ENCODE measurements around the gene FAM168A. TPM values are rescaled to one million over a fixed set of nuclear protein-coding genes. Genes with fewer than 3 reads are reported as not detected.
A peak's percentile ranks its signal among the peaks of the same experiment; 100 is the strongest.

FAM168A gene
- total and polyA plus RNA-seq, 9 of the 15 experiments (the other 6 are each of a cell fraction or from before 2014, with no cell fraction given): 0.44 to 7.2 (median 2.9) TPM

- POLR2A ChIA-PET: interaction anchor here (0.9 kb wide), 1 partner anchor 13 kb away, joined by 3 read pairs; no protein-coding TSS in a partner anchor
- in situ Hi-C loops (cut with MboI) (loop anchor here (10.0 kb wide), 1 partner anchor 580 kb away; no protein-coding TSS in a partner anchor), intact Hi-C loops (cut with micrococcal nuclease) (loop anchor here (5.0 kb wide), 1 partner anchor 138 kb away; no protein-coding TSS in a partner anchor)
- Histone ChIP-seq H3K9me1 (ENCODE audit: control insufficient read depth, insufficient read depth, low read length) (no peaks in the 10 kb centered on the region), H3K79me2 (ENCODE audit: control insufficient read depth, insufficient read depth, low read length) (no peaks in the 10 kb centered on the region), H3K9me3 (replicated peaks; ENCODE audit: control insufficient read depth, insufficient read depth, low read depth, low read length) (no peaks in the 10 kb centered on the region), H4K20me1 (replicated peaks; ENCODE audit: control insufficient read depth, insufficient read depth, low read length) (no peaks in the 10 kb centered on the region), H3K9ac (ENCODE audit: insufficient read depth in 1 of 2, low read depth in 2 of 2, low read length in 2 of 2) (no peak overlapping the region), H3K27me3 (ENCODE audit: control insufficient read depth in 2 of 2, insufficient read depth in 2 of 2, low read length in 2 of 2) (no peaks in the 10 kb centered on the region; a peak in 2 of 5 replicates), H2AFZ (ENCODE audit: low read depth, low read length) (no peak overlapping the region), H3K4me2 (ENCODE audit: insufficient read depth, low read length) (no peak overlapping the region), H3K36me3 (ENCODE audit: control insufficient read depth, insufficient read depth, low read length) (no peaks in the 10 kb centered on the region), H3K4me3 (no peak overlapping the region), H3K4me1 (replicated peaks in 1 of 2; ENCODE audit: control insufficient read depth in 2 of 2, insufficient read depth in 2 of 2, low read length in 2 of 2) (no peaks in the 10 kb centered on the region), H3K27ac (ENCODE audit: extremely low read depth, low read depth, low read length) (no peak overlapping the region)
- CTCF ChIA-PET (ENCODE audit: low intra/inter-chr PET ratio): no interaction called here
- TF ChIP-seq ZNF512 (tag; IDR thresholded peaks at IDR 0.05): 0 out of 2 replicates have a peak, but pooled peaks have one; percentile 36
- TF ChIP-seq ZNF316 (IDR thresholded peaks at IDR 0.05): peak; percentile 84
- no peak for TF ChIP-seq NEUROD1 (IDR thresholded peaks at IDR 0.05; ENCODE audit: borderline replicate concordance, low read depth, low read length, partially characterized antibody)
- no peak for TF ChIP-seq E2F5 (CRISPR knock-in tag; IDR thresholded peaks at IDR 0.05)
- TF ChIP-seq C11orf30 (IDR thresholded peaks at IDR 0.05; ENCODE audit: low read depth): peak; percentile 61; the same call in 1 of the 2 replicates
- peak; percentile 51 for TF ChIP-seq MAFG (tag; conservative IDR thresholded peaks at IDR 0.05)
- FAIRE-seq (no peak), DNase-seq (ENCODE audit: extremely low read depth in 1 of 4, low spot score in 3 of 4) (no peak), ATAC-seq (no peak)
- BruUV-seq (replicated peaks): no TSS peak
- 6% methylated on average over 4 of the region's 4 CpGs for WGBS (ENCODE audit: insufficient coverage, low coverage, missing lambda C conversion rate)
Measured at GRCh38 chr11:73524774-73525173, 73.1 kb downstream of the FAM168A start.
